ENCODE data around the gene UCKL1. TPM values are rescaled to one million over a fixed set of nuclear protein-coding genes. Genes with fewer than 3 reads are reported as not detected.

Gene UCKL1
- total RNA-seq, 1 donor from 2014 or later: 31.5 TPM

- Histone ChIP-seq H3K4me3 (no peak overlapping the region), H3K27me3 (ENCODE audit: low read depth) (no peaks in the 10 kb centered on the region), H3K36me3 (peaks cover 26% of the 10 kb centered on the region), H3K9me3 (no peaks in the 10 kb centered on the region), H3K27ac (no peak overlapping the region), H3K4me1 (peaks cover 34% of the 10 kb centered on the region)
- intact Hi-C loops (cut with DNase I): no loop called here
- DNase-seq: no peak
- TF ChIP-seq, protein P1, sequence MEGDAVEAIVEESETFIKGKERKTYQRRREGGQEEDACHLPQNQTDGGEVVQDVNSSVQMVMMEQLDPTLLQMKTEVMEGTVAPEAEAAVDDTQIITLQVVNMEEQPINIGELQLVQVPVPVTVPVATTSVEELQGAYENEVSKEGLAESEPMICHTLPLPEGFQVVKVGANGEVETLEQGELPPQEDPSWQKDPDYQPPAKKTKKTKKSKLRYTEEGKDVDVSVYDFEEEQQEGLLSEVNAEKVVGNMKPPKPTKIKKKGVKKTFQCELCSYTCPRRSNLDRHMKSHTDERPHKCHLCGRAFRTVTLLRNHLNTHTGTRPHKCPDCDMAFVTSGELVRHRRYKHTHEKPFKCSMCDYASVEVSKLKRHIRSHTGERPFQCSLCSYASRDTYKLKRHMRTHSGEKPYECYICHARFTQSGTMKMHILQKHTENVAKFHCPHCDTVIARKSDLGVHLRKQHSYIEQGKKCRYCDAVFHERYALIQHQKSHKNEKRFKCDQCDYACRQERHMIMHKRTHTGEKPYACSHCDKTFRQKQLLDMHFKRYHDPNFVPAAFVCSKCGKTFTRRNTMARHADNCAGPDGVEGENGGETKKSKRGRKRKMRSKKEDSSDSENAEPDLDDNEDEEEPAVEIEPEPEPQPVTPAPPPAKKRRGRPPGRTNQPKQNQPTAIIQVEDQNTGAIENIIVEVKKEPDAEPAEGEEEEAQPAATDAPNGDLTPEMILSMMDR (IDR thresholded peaks at IDR 0.05): no peak
- no peak for ATAC-seq
These were observed 2.3 kb upstream of the UCKL1 start for GRCh38 chr20:63958471-63958870.

DNA sequence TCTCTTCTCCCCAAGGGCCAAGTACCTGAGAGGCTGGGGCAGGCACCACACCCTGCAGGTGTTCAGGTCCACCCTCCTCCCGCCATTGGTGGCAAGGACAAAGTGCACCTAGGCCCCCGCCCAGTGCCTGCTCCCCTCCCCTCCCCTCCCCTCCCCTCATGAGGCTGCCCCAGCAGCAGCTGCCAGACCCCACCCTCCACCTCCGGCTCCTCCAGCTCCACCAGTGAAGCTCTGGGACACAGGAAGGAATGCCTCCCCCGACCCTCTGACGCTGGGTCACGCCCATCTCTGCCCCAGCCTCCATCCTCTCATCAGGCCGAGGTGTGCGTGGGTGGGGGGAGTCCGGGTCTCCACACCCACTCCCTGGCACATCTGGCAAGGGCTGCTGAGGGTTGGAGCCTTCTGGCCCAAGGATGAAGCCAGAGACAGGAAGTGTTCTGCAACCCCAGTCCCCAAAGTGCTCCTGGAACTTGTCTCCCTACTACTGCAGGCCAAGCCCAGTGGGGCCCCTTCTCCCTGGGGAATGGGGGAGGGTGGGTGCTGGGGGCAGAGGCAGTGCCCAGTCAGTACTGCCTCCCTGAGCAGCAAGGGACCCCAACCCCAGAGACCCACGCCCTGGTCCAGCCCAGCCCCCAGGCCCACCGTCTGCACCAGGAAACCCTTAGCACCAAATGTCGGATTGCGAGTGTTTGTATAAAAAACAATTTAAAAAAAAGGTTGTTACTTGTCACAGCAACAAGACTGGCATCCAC lies 1.6 kb upstream of the UCKL1 start:
- no peak for ATAC-seq

DNA sequence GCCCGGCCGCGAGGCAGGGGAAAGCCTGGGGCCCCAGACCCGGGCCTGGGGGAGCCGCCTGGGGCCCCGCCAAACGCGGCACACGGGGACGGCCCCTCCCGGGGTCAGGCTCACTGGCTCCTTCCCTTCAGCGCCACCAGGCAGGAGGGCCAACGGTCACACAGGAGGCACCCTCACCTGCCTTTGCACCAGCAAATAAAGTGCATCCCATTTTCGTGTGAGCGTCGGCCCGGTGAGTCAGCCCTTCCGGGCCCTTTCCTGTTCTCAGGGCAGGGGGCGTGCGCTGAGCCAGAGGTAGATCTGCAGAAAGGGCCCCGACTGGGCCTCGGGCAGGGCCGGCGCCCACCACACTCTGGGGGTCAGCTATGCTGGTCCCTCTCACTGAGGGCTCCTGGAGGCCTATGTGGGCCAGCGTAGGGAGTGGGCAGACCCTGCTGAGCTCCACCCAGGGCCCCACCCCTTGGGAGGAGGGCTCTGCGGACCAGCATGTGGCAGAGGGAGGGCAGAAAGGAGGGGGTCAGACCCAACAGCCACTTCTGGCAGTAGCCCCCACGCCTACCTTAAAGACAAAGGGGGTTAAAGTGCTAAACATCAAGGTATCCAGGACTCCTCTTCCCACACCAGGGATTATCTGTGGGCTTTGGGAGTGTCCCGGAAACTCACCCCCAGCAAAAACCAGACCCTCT lies 931 bp upstream of the UCKL1 start:
- Histone ChIP-seq H3K36me3 (peaks cover 19% of the 10 kb centered on the region), H3K9me3 (no peaks in the 10 kb centered on the region), H3K4me1 (peaks cover 46% of the 10 kb centered on the region), H3K4me3 (peak overlapping the region; percentile 86), H3K27ac (peak overlapping the region; percentile 63), H3K27me3 (ENCODE audit: low read depth) (no peaks in the 10 kb centered on the region)
- intact Hi-C loops (cut with DNase I): no loop called here
- TF ChIP-seq, protein P1 (IDR thresholded peaks at IDR 0.05): no peak
- ATAC-seq (peak; percentile 46 to 56), DNase-seq (no peak)

More for the DNA sequence above, 1.6 kb upstream of the UCKL1 start:
- DNase-seq: no peak
- Histone ChIP-seq H3K9me3 (no peaks in the 10 kb centered on the region), H3K4me1 (peaks cover 39% of the 10 kb centered on the region), H3K27ac (no peak overlapping the region), H3K27me3 (ENCODE audit: low read depth) (no peaks in the 10 kb centered on the region), H3K4me3 (peak overlapping the region; percentile 86), H3K36me3 (peaks cover 20% of the 10 kb centered on the region)
- TF ChIP-seq, protein P1 (IDR thresholded peaks at IDR 0.05): no peak
- intact Hi-C loops (cut with DNase I): no loop called here

DNA sequence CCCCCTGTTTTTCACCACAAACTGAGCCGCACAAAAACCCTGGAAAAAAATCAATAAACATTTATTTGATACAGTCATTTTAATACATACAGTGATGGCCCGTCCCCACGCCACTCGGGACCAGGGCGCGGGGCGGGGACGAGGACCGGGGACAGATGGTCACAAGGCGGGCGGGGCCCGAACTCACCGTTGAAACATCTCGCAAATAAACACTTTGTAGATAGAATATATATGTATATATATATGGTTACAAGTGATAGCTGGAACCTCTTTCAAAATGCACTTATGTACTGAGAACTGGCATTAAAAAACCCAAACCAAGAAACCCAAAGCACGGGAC lies 418 bp upstream of the UCKL1 start:
- ATAC-seq (no peak), DNase-seq (no peak)
- Histone ChIP-seq H3K27me3 (ENCODE audit: low read depth) (no peaks in the 10 kb centered on the region), H3K36me3 (peaks cover 16% of the 10 kb centered on the region), H3K9me3 (no peaks in the 10 kb centered on the region), H3K4me1 (peaks cover 51% of the 10 kb centered on the region), H3K27ac (peak overlapping the region; percentile 63), H3K4me3 (peak overlapping the region; percentile 86)
- intact Hi-C loops (cut with DNase I): no loop called here
- TF ChIP-seq, protein P1 (IDR thresholded peaks at IDR 0.05): no peak

DNA sequence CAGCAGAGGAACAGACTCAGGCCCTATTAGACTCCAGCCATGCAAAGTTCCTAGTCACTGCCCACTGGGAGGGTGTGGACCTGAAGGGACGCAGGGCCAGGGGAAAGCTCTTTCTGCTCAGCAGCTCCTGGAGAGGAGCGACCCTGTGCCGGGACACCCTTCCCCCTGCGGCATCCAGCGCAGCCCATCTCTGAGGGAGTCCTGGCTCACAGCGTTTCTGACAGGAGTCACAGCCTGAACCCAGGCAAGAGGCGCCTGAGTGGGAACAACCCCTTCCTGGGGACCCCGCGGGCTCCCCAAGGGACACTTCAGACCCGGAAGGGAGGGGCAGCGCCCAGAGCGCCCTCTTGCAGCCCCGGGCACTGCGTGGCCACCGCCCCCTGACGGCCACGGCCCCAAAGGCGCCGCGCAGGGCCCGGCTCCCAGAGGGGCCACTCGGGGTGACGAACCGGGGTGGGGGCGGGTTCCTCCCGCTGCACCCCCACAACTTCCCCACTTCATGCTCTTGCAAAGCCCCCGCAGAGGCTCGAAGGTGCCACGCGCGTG lies 862 bp downstream of the UCKL1 start:
- peak; percentile 74 for DNase-seq
- Histone ChIP-seq H3K27ac (peak overlapping the region; percentile 90), H3K9me3 (no peaks in the 10 kb centered on the region), H3K4me1 (peaks cover 64% of the 10 kb centered on the region), H3K27me3 (ENCODE audit: low read depth) (no peaks in the 10 kb centered on the region), H3K36me3 (peaks cover 9% of the 10 kb centered on the region), H3K4me3 (peak overlapping the region; percentile 86)
- intact Hi-C loops (cut with DNase I): no loop called here
- ATAC-seq: peak; percentile 62 to 63
- TF ChIP-seq, protein P1 (IDR thresholded peaks at IDR 0.05): peak; percentile 48
